Motor neuron (in vitro differentiated cells): Measurements from ENCODE around the gene SEC24C. TPM values are rescaled to one million over a fixed set of nuclear protein-coding genes. Genes with fewer than 3 reads are reported as not detected.
"Not testable (repeated sequence)": the region's sequence is repeated elsewhere in the genome, so short reads cannot be mapped to it uniquely, and the experiment has no call there.

ENCODE experiments used
- ATAC-seq, 8 experiments: fragments of 200-7000 bp; cut with Tn5 transposase; replicated peaks in 6 of 8; 2 replicates each; pipeline ENCODE4 v1.8.0; 2021; ENCODE audit warnings: mild to moderate bottlenecking in 8 of 8, moderate library complexity in 8 of 8
- H3K27ac ChIP-seq, 2 donors: fragments of 250-450 bp; sonication (Bioruptor Pico); 2 replicates each; pipeline ENCODE4 v1.9.0; 2021; ENCODE audit warnings: antibody characterized with exemption in 2 of 2, mild to moderate bottlenecking in 2 of 2, moderate library complexity in 1 of 2
- H3K4me1 ChIP-seq, 2 donors: fragments of 250-450 bp; sonication (Bioruptor Pico); replicated peaks in 1 of 2; 2 replicates each; pipeline ENCODE4 v1.6.1; 2021; ENCODE audit warnings: antibody characterized with exemption in 2 of 2, mild to moderate bottlenecking in 2 of 2, moderate library complexity in 1 of 2
- H3K4me3 ChIP-seq, 5 donors: fragments of 250-450 bp; sonication (Bioruptor Pico); 2 replicates each; pipeline ENCODE4 v1.9.0; 2021; ENCODE audit warnings: antibody characterized with exemption in 5 of 5, mild to moderate bottlenecking in 5 of 5, moderate library complexity in 4 of 5
- WGBS, 10 experiments: fragments of 450-650 bp; shearing (Covaris generic); methylation state at CpG; one replicate each; pipeline ENCODE4 v1.0.0; 2022; 5-methylcytosine and 5-hydroxymethylcytosine counted together
- in situ Hi-C, 9 experiments: fragments of 400-800 bp; cut with MboI; loops; one replicate each; pipeline ENCODE4 v1.15.0; 2021; ENCODE audit warnings: low sequenced_read_pairs in 9 of 9, low pct_unique_long_range_greater_than_20kb in 2 of 9; ENCODE audit not compliant: unreplicated experiment in 9 of 9
- total RNA-seq, 8 experiments: library from RNA; unstranded; fragments of 300-600 nt; gene quantifications; 2 replicates each; pipeline versions ENCODE4 v1.2.3 to v1.2.4, GENCODE V29; 2022

SEC24C gene
- total RNA-seq, 8 experiments from 2014 or later = 33.6 to 73.4 (median 58.8) TPM

- in situ Hi-C loops = no loop called here
- no peaks in the 10 kb centered on the region for H3K4me1 ChIP-seq
- 80 to 100% (median 100%) methylated on average over 1 to 3 of the region's 5 CpGs; no CpG with 5 or more reads in 5 of the 10 experiments for WGBS, 10 experiments
- no peak overlapping the region for H3K4me3 ChIP-seq
- H3K27ac ChIP-seq = no peak overlapping the region
- ATAC-seq = no peak
These were observed 49.3 kb downstream of the SEC24C start for GRCh38 chr10:73793456-73793855.

DNA sequence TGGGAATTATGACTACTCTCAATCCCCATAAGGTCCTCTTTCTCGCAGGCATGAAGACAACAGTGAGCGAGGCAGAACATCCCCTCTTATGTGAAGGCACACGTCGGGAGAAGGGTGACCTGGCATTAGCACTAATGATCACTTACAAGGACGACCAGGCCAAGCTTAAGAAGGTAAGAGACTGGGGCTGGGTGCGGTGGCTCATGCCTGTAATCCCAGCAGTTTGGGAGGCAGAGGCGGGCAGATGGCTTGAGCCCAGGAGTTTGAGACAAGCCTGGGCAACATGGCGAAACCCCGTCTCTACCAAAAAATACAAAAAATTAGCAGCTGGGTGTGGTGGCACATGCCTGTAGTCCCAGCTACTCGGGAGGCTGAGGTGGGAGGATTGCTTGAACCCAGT, 51.3 kb downstream of the SEC24C start:
- H3K27ac ChIP-seq, ATAC-seq, H3K4me3 ChIP-seq, H3K4me1 ChIP-seq, in situ Hi-C loops: not testable (repeated sequence)
- WGBS, 10 experiments = 90 to 100% (median 98%) methylated on average over 1 to 3 of the region's 10 CpGs; no CpG with 5 or more reads in 6 of the 10 experiments

DNA sequence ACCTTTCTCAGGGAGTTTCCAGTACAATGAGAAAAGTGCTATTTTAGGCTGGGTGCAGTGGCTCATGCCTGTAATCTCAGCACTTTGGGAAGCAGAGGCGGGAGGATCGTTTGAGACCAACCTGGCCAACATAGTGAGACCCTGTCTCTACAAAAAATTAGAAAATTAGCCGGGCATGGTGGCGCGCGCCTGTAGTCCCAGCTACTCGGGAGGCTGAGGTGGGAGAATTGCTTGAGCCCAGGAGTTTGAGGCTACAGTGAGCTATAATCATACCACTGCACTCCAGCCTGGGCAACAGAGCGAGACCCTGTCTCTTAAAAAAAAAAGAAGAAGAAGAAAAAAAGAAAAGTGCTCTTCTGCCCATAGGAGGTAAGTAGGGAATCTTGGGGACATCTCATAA, 51.9 kb downstream of the SEC24C start:
- WGBS, 10 experiments = 90 to 100% (median 100%) methylated on average over 1 to 6 of the region's 8 CpGs; no CpG with 5 or more reads in 4 of the 10 experiments

GRCh38 chr10:73796766-73797165, 52.6 kb downstream of the SEC24C start:
- no peak for ATAC-seq
- in situ Hi-C loops = no loop called here
- WGBS, 10 experiments = 80 to 100% (median 84%) methylated on average over 1 to 5 of the region's 5 CpGs; no CpG with 5 or more reads in 6 of the 10 experiments
- no peaks in the 10 kb centered on the region for H3K4me1 ChIP-seq
- no peak overlapping the region for H3K4me3 ChIP-seq
- no peak overlapping the region for H3K27ac ChIP-seq

More for the DNA sequence above, 51.9 kb downstream of the SEC24C start:
- H3K4me3 ChIP-seq, in situ Hi-C loops, H3K4me1 ChIP-seq, ATAC-seq, H3K27ac ChIP-seq: not testable (repeated sequence)

DNA sequence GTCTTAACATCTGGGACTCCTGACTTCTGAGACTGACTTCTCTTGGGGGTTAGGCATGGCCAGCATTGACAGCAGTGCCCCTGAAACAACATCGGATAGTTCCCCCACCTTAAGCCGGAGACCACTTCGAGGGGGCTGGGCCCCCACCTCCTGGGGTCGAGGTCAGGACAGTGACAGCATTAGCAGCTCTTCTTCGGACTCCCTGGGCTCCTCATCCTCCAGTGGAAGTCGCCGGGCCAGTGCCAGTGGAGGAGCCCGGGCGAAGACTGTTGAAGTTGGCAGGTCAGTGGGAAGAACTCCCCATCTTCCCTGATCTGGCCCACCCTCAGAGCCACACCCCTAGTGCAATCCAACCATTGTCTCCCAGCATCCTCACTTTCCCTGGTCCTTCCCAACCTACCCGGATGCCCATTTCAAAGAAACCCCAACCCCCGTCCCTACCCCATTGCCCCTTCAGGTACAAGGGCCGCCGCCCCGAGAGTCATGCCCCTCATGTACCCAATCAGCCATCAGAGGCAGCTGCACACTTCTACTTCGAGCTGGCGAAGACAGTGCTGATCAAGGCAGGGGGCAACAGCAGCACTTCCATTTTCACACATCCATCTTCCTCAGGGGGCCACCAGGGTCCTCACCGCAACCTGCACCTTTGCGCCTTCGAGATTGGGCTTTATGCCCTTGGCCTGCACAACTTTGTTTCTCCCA, 53.3 kb downstream of the SEC24C start:
- in situ Hi-C loops = no loop called here
- Histone ChIP-seq H3K27ac (no peak overlapping the region), H3K4me3 (no peak overlapping the region), H3K4me1 (no peaks in the 10 kb centered on the region)
- 80 to 100% (median 88%) methylated on average over 1 to 3 of the region's 19 CpGs; no CpG with 5 or more reads in 6 of the 10 experiments for WGBS, 10 experiments
- ATAC-seq = no peak

DNA sequence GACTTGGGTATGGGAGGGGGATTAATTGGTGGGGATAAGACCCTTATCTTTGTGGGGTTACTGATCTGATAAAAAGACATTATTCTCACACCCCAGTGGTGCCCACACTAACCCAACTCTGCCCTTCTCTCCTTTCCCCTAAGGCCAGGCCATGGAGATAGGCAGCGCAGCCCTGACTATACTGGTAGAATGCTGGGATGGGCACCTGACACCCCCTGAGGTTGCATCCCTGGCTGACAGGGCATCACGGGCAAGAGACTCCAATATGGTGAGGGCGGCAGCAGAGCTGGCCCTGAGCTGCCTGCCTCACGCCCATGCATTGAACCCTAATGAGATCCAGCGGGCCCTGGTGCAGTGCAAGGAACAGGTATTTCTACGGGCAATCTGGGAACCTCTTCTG, 53.9 kb downstream of the SEC24C start:
- Histone ChIP-seq H3K4me3 (no peak overlapping the region), H3K27ac (no peak overlapping the region), H3K4me1 (no peaks in the 10 kb centered on the region)
- ATAC-seq = no peak
- 97 to 100% (median 100%) methylated on average over 1 to 5 of the region's 6 CpGs; no CpG with 5 or more reads in 6 of the 10 experiments for WGBS, 10 experiments
- in situ Hi-C loops = no loop called here

DNA sequence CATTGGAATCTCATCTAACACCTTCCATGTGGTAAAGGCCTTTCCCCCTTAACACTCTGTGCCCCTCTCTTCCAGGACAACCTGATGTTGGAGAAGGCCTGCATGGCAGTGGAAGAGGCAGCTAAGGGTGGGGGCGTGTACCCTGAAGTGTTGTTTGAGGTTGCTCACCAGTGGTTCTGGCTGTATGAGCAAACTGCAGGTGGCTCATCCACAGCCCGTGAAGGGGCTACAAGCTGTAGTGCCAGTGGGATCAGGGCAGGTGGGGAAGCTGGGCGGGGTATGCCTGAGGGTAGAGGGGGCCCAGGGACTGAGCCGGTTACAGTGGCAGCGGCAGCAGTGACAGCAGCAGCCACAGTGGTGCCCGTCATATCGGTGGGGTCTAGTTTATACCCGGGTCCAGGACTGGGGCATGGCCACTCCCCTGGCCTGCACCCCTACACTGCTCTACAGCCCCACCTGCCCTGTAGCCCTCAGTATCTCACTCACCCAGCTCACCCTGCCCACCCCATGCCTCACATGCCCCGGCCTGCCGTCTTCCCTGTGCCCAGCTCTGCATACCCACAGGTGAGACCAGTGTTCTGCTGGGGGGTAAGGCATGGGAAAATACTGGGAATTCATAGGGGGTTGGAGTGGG, 54.9 kb downstream of the SEC24C start:
- Histone ChIP-seq H3K4me1 (no peaks in the 10 kb centered on the region), H3K27ac (no peak overlapping the region), H3K4me3 (no peak overlapping the region)
- in situ Hi-C loops = no loop called here
- ATAC-seq = peak in 5 of 8 experiments; percentile 8 to 21 (median 20)
- WGBS, 10 experiments = 100% methylated on average over 2 of the region's 10 CpGs; no CpG with 5 or more reads in 9 of the 10 experiments

DNA sequence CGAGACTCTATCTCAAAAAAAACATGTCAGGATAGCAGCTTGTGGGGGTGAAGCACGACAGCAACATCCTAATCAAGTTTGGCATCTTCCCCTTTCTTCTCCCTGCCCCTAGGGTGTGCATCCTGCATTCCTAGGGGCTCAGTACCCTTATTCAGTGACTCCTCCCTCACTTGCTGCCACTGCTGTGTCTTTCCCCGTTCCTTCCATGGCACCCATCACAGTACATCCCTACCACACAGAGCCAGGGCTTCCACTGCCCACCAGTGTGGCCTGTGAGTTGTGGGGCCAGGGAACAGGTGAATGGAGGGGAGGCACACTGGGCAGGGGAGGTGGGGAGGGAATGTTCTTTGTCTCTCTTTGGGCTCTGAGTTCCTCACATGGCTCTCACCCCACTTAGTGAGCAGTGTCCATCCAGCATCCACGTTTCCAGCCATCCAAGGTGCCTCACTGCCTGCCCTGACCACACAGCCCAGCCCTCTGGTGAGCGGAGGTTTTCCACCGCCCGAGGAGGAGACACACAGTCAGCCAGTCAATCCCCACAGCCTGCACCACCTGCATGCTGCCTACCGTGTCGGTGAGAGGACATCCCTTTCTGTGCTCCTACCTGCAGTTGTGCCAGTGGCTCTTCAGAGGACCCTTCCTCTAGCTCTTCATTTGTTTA, 55.9 kb downstream of the SEC24C start:
- 80 to 100% (median 94%) methylated on average over 1 to 4 of the region's 9 CpGs; no CpG with 5 or more reads in 6 of the 10 experiments for WGBS, 10 experiments
- ATAC-seq = peak in 6 of 8 experiments; percentile 3 to 21 (median 12)

DNA sequence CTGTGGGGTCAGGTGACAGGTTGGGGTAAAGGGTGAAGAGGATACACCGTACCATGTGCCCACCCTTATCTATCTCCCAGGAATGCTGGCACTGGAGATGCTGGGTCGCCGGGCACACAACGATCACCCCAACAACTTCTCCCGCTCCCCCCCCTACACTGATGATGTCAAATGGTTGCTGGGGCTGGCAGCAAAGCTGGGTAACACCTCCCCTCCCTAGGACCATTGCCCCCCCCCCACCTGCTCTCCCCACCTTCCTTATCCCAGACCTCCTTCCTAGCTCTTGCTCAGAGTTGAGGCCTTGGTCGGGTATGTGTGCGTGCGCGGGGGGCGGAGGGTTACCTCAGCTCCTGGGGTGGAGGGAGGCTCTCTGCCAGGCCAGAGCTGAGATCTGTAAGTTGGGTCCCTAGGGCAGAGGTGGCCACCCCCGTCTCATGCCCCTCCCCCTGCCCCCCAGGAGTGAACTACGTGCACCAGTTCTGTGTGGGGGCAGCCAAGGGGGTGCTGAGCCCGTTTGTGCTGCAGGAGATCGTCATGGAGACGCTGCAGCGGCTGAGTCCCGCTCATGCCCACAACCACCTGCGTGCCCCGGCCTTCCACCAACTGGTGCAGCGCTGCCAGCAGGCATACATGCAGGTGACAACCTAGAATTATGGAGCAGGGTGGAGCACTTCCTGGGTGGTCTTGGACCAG, 56.5 kb downstream of the SEC24C start:
- no peaks in the 10 kb centered on the region for H3K4me1 ChIP-seq
- no peak overlapping the region for H3K4me3 ChIP-seq
- peak in 5 of 8 experiments; percentile 4 to 22 (median 18) for ATAC-seq
- H3K27ac ChIP-seq = no peak overlapping the region
- WGBS, 10 experiments = 81% methylated on average over 4 of the region's 20 CpGs; no CpG with 5 or more reads in 9 of the 10 experiments
- in situ Hi-C loops = no loop called here

More for the DNA sequence above, 55.9 kb downstream of the SEC24C start:
- Histone ChIP-seq H3K27ac (no peak overlapping the region), H3K4me3 (no peak overlapping the region), H3K4me1 (no peaks in the 10 kb centered on the region)
- in situ Hi-C loops = no loop called here

- no peak overlapping the region for H3K4me3 ChIP-seq
- 100% methylated on average over 1 to 2 of the region's 13 CpGs; no CpG with 5 or more reads in 8 of the 10 experiments for WGBS, 10 experiments
- in situ Hi-C loops = no loop called here
- H3K27ac ChIP-seq = no peak overlapping the region
- peak in 3 of 8 experiments; percentile 3 to 6 (median 5) for ATAC-seq
- no peaks in the 10 kb centered on the region for H3K4me1 ChIP-seq
These were observed 57.0 kb downstream of the SEC24C start for GRCh38 chr10:73801253-73801590.

DNA sequence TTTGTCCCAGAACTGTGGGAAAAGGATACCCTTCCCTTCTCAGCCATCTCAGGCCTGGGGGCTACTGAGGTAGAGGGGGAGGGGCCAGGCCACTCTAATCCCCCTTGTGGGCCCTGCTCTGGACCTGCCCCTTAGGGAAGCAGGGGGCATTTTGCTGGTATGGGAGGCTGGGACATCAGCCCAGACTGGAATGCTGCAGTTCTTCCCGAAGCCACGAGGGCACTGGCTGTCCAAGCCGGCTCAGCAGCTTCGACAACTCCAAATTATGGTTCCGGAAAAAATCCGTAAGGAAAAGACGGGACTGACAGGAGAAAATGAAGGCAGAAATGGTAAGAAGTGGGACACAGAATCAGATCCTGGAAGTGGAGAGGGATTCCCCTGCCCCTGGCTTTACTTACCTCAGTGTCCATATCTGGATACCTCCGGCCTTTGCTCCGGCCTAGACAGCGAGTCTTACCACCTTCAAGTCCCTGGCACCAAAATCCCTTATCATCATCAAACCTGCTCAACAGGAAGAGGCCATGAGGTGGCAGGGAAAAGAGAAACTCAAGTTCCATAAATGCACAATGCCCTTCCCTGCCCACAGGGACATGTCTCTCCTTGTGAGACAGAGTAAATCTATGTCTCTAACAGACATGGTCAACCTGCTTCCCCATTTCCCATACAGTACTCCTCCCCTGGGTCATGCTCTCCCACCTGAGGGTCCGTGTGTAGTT, 58.3 kb downstream of the SEC24C start:
- peak in 4 of 8 experiments; percentile 2 to 5 (median 4) for ATAC-seq
- Histone ChIP-seq H3K4me3 (no peak overlapping the region), H3K4me1 (no peaks in the 10 kb centered on the region), H3K27ac (no peak overlapping the region)
- in situ Hi-C loops = no loop called here
- WGBS, 10 experiments = 85 to 100% (median 100%) methylated on average over 1 to 5 of the region's 11 CpGs; no CpG with 5 or more reads in 5 of the 10 experiments

GRCh38 chr10:73803680-73804286, 59.6 kb downstream of the SEC24C start:
- Histone ChIP-seq H3K27ac (no peak overlapping the region), H3K4me3 (no peak overlapping the region), H3K4me1 (no peaks in the 10 kb centered on the region)
- in situ Hi-C loops = no loop called here
- peak in 2 of 8 experiments; percentile 3 to 12 for ATAC-seq
